Keratinocyte (primary cell): ENCODE results near the gene ATP6V0A4.

Experiments used
- EZH2 ChIP-seq: IDR thresholded peaks from one replicate; pipeline ENCODE4 v1.6.1; 2012; ENCODE audit warnings: inconsistent platforms, mild to moderate bottlenecking, low read length, moderate library complexity
- TF ChIP-seq, protein P1 (sequence below), 3 experiments: IDR thresholded peaks in 1 of 3; conservative IDR thresholded peaks in 1 of 3; optimal IDR thresholded peaks in 1 of 3; 2 replicates in 2 of 3; 3 replicates in 1 of 3; pipeline versions ENCODE3 to v1.5.1; 2011; ENCODE audit warnings: low read length in 3 of 3, mild to moderate bottlenecking in 3 of 3, moderate library complexity in 2 of 3, control low read depth in 1 of 3, inconsistent platforms in 1 of 3; ENCODE audit not compliant: insufficient read depth in 2 of 3; ENCODE audit errors: extremely low read depth in 1 of 3

DNA sequence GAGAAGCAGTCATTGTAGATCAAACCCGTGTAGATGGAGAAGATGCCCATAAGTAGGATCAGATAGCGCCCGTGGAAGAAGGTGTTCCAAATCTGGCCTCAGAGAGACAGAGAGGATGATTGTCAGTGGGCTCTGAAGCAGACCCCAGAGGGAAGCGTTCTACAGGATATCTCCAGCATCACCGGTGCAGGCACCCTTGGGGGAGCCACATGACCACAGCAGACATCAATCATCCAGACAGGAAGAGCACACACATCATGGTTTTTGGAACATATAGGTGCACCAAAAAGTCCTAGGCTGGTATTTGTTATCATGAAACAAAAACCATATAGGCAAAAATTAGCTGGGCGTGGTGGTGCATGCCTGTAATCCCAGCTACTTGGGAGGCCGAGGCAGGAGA is 52.8 kb downstream of the ATP6V0A4 start:
- TF ChIP-seq EZH2 = no peak
- TF ChIP-seq, protein P1, sequence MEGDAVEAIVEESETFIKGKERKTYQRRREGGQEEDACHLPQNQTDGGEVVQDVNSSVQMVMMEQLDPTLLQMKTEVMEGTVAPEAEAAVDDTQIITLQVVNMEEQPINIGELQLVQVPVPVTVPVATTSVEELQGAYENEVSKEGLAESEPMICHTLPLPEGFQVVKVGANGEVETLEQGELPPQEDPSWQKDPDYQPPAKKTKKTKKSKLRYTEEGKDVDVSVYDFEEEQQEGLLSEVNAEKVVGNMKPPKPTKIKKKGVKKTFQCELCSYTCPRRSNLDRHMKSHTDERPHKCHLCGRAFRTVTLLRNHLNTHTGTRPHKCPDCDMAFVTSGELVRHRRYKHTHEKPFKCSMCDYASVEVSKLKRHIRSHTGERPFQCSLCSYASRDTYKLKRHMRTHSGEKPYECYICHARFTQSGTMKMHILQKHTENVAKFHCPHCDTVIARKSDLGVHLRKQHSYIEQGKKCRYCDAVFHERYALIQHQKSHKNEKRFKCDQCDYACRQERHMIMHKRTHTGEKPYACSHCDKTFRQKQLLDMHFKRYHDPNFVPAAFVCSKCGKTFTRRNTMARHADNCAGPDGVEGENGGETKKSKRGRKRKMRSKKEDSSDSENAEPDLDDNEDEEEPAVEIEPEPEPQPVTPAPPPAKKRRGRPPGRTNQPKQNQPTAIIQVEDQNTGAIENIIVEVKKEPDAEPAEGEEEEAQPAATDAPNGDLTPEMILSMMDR (optimal IDR thresholded peaks at IDR 0.05 in 1 of 3, IDR thresholded peaks at IDR 0.05 in 1 of 3, conservative IDR thresholded peaks at IDR 0.05 in 1 of 3; ENCODE audit: extremely low read depth in 1 of 3, insufficient read depth in 2 of 3, low read length in 3 of 3) = no peak
